AG04450 (cell line): ENCODE results near the gene SIN3B. TPM values are rescaled to one million over a fixed set of nuclear protein-coding genes. Genes with fewer than 3 reads are reported as not detected.
"Not testable (repeated sequence)": the region's sequence is repeated elsewhere in the genome, so short reads cannot be mapped to it uniquely, and the experiment has no call there.

Experiments used
- CTCF ChIA-PET: fragments of 300-600, 350-600 bp; formaldehyde crosslinking; extraction: SDS; loops from one replicate; lab custom pipeline; 2022; ENCODE audit warnings: antibody characterized with exemption, inconsistent platforms; lab: Charles Lee
- POLR2A ChIA-PET: fragments of 350-600 bp; formaldehyde crosslinking; extraction: SDS; loops from one replicate; lab custom pipeline; 2021; ENCODE audit warnings: antibody characterized with exemption, inconsistent platforms; lab: Yijun Ruan, JAX
- DNase-seq: peaks from one replicate; pipeline ENCODE4 v3.0.0-alpha.2; 2011; ENCODE audit warnings: low read depth, low spot score
- H3K27ac ChIP-seq: one replicate; pipeline ENCODE4 v1.5.1; 2012; ENCODE audit warnings: low read depth, low read length, control low read depth
- H3K27me3 ChIP-seq: one replicate; pipeline ENCODE4 v1.6.0; 2012; ENCODE audit warnings: low read length; ENCODE audit not compliant: control insufficient read depth, insufficient read depth
- H3K4me3 ChIP-seq: 2 replicates; pipeline ENCODE4 v1.5.1; 2011; ENCODE audit warnings: mild to moderate bottlenecking, low read depth, low read length, control low read depth
- H3K9me3 ChIP-seq: 2 replicates; pipeline ENCODE4 v1.5.1; 2012; ENCODE audit warnings: low read length; ENCODE audit not compliant: control insufficient read depth, insufficient read depth
- polyA plus RNA-seq: library from polyadenylated mRNA; depleted of rRNA; stranded (reverse); fragments of >200 nt; gene quantifications from 2 replicates; pipeline ENCODE4 v1.2.3, GENCODE V29; 2011
- TF ChIP-seq, protein P1 (sequence below): IDR thresholded peaks from 2 replicates; pipeline ENCODE4 v1.5.1; 2011; ENCODE audit warnings: low read depth, low read length, control low read depth, inconsistent platforms

SIN3B gene
- polyA plus RNA-seq, 1 experiment = 18.8 TPM

DNA sequence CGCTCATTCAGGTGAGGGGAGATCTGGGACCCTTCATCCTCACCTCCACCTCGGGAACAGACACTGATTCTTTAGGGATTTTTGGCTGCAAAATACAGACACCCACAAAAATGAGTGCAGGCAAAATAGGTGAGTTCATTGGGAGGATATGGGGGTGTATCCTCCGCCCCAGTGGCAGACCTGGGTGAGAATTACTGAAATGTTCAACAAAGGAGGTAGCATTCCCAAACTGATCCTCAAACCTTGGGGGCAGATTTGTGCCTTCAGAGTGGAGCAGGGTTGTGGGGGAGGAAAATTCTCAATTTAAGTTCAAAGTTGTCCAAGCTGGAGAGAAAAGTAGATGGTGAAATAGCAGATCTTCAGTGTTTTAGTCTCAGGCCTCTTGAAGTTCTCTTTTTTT lies 31.3 kb upstream of the SIN3B start:
- Histone ChIP-seq H3K9me3 (peaks cover 12% of the 10 kb centered on the region), H3K27me3 (no peaks in the 10 kb centered on the region), H3K27ac (no peak overlapping the region), H3K4me3 (no peak overlapping the region)
- ChIA-PET CTCF (interaction anchor here (0.6 kb wide), 1 partner anchor 15 kb away, joined by 3 read pairs; no protein-coding TSS in a partner anchor), POLR2A (no interaction called here)
- TF ChIP-seq, protein P1, sequence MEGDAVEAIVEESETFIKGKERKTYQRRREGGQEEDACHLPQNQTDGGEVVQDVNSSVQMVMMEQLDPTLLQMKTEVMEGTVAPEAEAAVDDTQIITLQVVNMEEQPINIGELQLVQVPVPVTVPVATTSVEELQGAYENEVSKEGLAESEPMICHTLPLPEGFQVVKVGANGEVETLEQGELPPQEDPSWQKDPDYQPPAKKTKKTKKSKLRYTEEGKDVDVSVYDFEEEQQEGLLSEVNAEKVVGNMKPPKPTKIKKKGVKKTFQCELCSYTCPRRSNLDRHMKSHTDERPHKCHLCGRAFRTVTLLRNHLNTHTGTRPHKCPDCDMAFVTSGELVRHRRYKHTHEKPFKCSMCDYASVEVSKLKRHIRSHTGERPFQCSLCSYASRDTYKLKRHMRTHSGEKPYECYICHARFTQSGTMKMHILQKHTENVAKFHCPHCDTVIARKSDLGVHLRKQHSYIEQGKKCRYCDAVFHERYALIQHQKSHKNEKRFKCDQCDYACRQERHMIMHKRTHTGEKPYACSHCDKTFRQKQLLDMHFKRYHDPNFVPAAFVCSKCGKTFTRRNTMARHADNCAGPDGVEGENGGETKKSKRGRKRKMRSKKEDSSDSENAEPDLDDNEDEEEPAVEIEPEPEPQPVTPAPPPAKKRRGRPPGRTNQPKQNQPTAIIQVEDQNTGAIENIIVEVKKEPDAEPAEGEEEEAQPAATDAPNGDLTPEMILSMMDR = no peak
- DNase-seq = no peak

DNA sequence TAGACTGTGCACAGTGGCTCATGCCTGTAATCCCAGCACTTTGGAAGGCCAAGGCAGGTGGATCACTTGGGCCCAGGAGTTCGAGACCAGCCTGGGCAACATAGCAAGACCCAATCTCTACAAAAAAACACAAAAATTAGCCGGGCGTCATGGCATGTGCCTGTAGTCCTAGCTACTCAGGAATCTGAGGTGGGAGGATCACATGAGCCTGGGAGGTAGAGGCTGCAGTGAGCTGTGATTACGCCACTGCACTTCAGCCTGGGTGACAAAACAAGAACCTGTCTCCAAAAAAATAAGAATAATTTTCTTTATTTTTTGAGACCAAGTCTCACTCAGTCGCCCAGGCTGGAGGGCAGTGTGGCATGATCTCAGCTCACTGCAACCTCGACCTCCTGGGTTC lies 30.9 kb upstream of the SIN3B start:
- H3K4me3 ChIP-seq, H3K27ac ChIP-seq, H3K27me3 ChIP-seq, CTCF ChIA-PET, POLR2A ChIA-PET, DNase-seq: not testable (repeated sequence)
- peaks cover 12% of the 10 kb centered on the region for H3K9me3 ChIP-seq

DNA sequence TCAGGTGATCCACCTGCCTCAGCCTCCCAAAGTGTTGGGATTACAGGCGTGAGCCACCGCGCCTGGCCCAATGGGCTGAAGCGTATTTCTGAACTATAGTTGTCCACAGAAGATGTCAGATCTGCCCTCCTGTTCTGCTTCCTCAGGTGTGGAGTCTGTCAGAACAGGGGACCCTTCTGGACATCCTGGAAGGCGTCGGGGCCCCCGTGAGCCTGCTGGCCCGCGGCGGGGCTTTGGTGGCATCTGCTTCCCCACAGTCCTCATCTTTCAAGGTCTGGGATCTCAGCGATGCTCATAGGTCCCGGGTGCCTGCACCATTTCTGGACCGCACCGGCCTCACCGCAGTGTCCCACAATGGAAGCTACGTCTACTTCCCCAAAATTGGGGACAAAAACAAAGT lies 29.5 kb upstream of the SIN3B start:
- DNase-seq = no peak
- POLR2A ChIA-PET = no interaction called here
- no peak overlapping the region for H3K4me3 ChIP-seq
- peaks cover 12% of the 10 kb centered on the region for H3K9me3 ChIP-seq
- no peaks in the 10 kb centered on the region for H3K27me3 ChIP-seq
- CTCF ChIA-PET = no interaction called here
- TF ChIP-seq, protein P1 = no peak
- H3K27ac ChIP-seq = no peak overlapping the region

DNA sequence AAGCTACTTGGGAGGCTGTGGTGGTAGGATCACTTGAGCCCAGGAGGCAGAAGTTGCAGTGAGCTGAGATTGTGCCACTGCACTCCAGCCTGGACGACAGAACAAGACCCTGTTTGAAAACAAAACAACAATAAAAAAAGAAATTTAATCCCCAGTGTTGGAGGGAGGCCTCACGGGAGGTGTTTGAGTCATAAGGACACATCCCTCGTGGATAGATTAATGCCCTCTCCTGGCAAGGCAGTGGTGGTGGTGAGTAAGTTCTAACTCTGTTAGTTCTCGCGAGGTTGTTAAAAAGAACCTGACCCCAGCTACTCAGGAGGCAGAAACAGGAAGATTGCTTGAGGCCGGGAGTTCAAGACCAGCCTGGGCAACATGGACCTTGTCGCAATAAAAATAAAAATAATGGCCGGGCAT lies 27.6 kb upstream of the SIN3B start:
- no peak for DNase-seq
- CTCF ChIA-PET = interaction anchor here (1.0 kb wide), 1 partner anchor 251 kb away, joined by 3 read pairs; no protein-coding TSS in a partner anchor
- TF ChIP-seq, protein P1 = no peak
- Histone ChIP-seq H3K27me3 (no peaks in the 10 kb centered on the region), H3K4me3 (no peak overlapping the region), H3K9me3 (peaks cover 3% of the 10 kb centered on the region; the same call in 1 of the 2 replicates), H3K27ac (no peak overlapping the region)
- POLR2A ChIA-PET = no interaction called here

DNA sequence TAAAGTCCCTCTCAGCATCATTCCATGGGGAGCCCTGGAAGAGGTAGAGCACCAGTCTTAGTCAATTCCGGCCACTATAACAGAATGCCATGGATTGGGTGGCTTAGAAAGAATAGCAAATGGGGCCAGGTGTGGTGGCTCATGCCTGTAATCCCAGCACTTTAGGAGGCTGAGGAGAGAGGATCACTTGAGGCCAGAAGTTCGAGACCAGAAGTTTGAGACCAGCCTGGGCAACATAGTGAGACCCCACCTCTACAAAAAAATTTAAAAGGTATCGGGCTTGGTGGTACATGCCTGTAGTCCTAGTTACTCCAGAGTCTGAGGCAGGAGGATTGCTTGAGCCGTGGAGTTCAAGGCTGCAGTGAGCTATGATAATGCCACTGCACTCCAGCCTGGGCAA lies 25.0 kb upstream of the SIN3B start:
- TF ChIP-seq, protein P1 = no peak
- POLR2A ChIA-PET = no interaction called here
- Histone ChIP-seq H3K27ac (no peak overlapping the region), H3K4me3 (no peak overlapping the region), H3K9me3 (peaks cover 3% of the 10 kb centered on the region; the same call in 1 of the 2 replicates), H3K27me3 (no peaks in the 10 kb centered on the region)
- CTCF ChIA-PET = no interaction called here
- DNase-seq = no peak
